Panc1 (cell line): ENCODE results near the gene PLA2G1B. TPM values are rescaled to one million over a fixed set of nuclear protein-coding genes. Genes with fewer than 3 reads are reported as not detected.

Experiments
- ATAC-seq: fragments of 200-7000 bp; cut with Tn5 transposase; 2 replicates; pipeline ENCODE4 v1.9.1; 2020; ENCODE audit warnings: mild to moderate bottlenecking, moderate library complexity
- BruUV-seq: library from RNA; stranded (reverse); fragments of 400-500 nt; replicated peaks from 2 replicates; lab custom pipeline; 2021; lab: Mats Ljungman, UMichigan
- CTCF ChIA-PET: fragments of 300-600 bp; sonication (Branson Sonifier 250); formaldehyde crosslinking; loops from one replicate; lab custom pipeline; 2022; ENCODE audit warnings: antibody characterized with exemption; lab: Charles Lee
- POLR2A ChIA-PET: fragments of 300-600 bp; sonication (Branson Sonifier 250); formaldehyde crosslinking; loops from one replicate; lab custom pipeline; 2022; ENCODE audit warnings: antibody characterized with exemption; lab: Charles Lee
- DNase-seq: peaks from one replicate; pipeline ENCODE4 v3.0.0-alpha.2; 2010; ENCODE audit warnings: low read depth, low spot score
- H3K27ac ChIP-seq: 2 replicates; pipeline ENCODE4 v1.5.1; 2011; ENCODE audit warnings: mild to moderate bottlenecking, low read length, inconsistent platforms
- H3K27me3 ChIP-seq: fragments of 200-500 bp; sonication (Bioruptor generic); 2 replicates; pipeline ENCODE4 v1.6.0; 2014; ENCODE audit warnings: low read length, inconsistent platforms; ENCODE audit not compliant: control insufficient read depth, insufficient read depth
- H3K36me3 ChIP-seq: fragments of 200-500 bp; sonication (Bioruptor generic); 2 replicates; pipeline ENCODE4 v1.5.1; 2014; ENCODE audit warnings: inconsistent platforms, mild to moderate bottlenecking, low read length, moderate library complexity; ENCODE audit not compliant: control insufficient read depth, insufficient read depth
- H3K4me1 ChIP-seq: 2 replicates; pipeline ENCODE4 v1.5.1; 2011; ENCODE audit warnings: inconsistent platforms, mild to moderate bottlenecking, low read length, moderate library complexity; ENCODE audit not compliant: control insufficient read depth, insufficient read depth
- H3K4me3 ChIP-seq, 2 experiments: 2 replicates each; pipeline ENCODE4 v1.5.1; 2011 to 2012; ENCODE audit warnings: low read depth in 2 of 2, low read length in 2 of 2, mild to moderate bottlenecking in 2 of 2, inconsistent platforms in 1 of 2, moderate library complexity in 1 of 2
- H3K9me3 ChIP-seq: fragments of 200-500 bp; sonication (Bioruptor generic); 2 replicates; pipeline ENCODE4 v1.5.1; 2014; ENCODE audit warnings: low read depth, mild to moderate bottlenecking, inconsistent platforms, low read length, moderate library complexity; ENCODE audit not compliant: control insufficient read depth, insufficient read depth
- CTCF ChIP-seq: fragments of 450-650 bp; IDR thresholded peaks from 2 replicates; pipeline ENCODE4 v1.5.1; 2017; ENCODE audit warnings: mild to moderate bottlenecking
- POLR2AphosphoS5 ChIP-seq: IDR thresholded peaks from 2 replicates; pipeline ENCODE4 v1.6.1; 2012; ENCODE audit warnings: mild to moderate bottlenecking, low read depth, low read length, moderate library complexity
- SIN3A ChIP-seq: IDR thresholded peaks from 2 replicates; pipeline ENCODE4 v1.6.1; 2012; ENCODE audit warnings: low read depth, mild to moderate bottlenecking, low read length, moderate library complexity, borderline replicate concordance; ENCODE audit not compliant: insufficient read depth
- TCF7L2 ChIP-seq: IDR thresholded peaks from 2 replicates; pipeline ENCODE4 v1.6.1; 2011; ENCODE audit warnings: mild to moderate bottlenecking, low read depth, low read length, inconsistent platforms
- in situ Hi-C: cut with HindIII; loops from 2 replicates; pipeline ENCODE4 v1.10.0; 2016; ENCODE audit warnings: low sequenced_read_pairs, low pct_unique_long_range_greater_than_20kb
- intact Hi-C: fragments of 100-400 bp; cut with micrococcal nuclease; formaldehyde crosslinking; loops from one replicate; pipeline ENCODE4 v1.10.0; 2022; ENCODE audit not compliant: unreplicated experiment
- total RNA-seq: library from RNA; stranded (reverse); gene quantifications from one replicate; pipeline ENCODE4 v1.2.1, GENCODE V29; 2021; ENCODE audit not compliant: unreplicated experiment
- TF ChIP-seq, protein P1 (sequence below), 2 experiments: IDR thresholded peaks; 2 replicates each; pipeline ENCODE4 v1.6.1; 2011 to 2012; ENCODE audit warnings: low read depth in 2 of 2, control low read depth in 1 of 2, low read length in 1 of 2, mild to moderate bottlenecking in 1 of 2, moderate library complexity in 1 of 2; ENCODE audit not compliant: insufficient read depth in 1 of 2

The PLA2G1B gene
- total RNA-seq, 1 experiment from 2014 or later, result 0.69 TPM

GRCh38 chr12:120316798-120317223, 10.8 kb downstream of the PLA2G1B start:
- no peaks in the 10 kb centered on the region for H3K9me3 ChIP-seq
- no peaks in the 10 kb centered on the region for H3K27me3 ChIP-seq
- ChIA-PET POLR2A (interaction anchor here (0.6 kb wide), 1 partner anchor 120 kb away, joined by 13 read pairs; no protein-coding TSS in a partner anchor), CTCF (interaction anchor here (0.9 to 1.4 kb wide), 2 partner anchors 14 to 21 kb away, joined by 6 to 9 read pairs; partner anchors contain the start of gene SIRT4)
- peak overlapping the region; percentile 91 for H3K27ac ChIP-seq
- ATAC-seq, result no peak
- H3K4me3 ChIP-seq, result peak overlapping the region; percentile 68 to 77
- peaks cover 4% of the 10 kb centered on the region; the same call in 1 of the 2 replicates for H3K4me1 ChIP-seq
- in situ Hi-C loops (no loop called here), intact Hi-C loops (no loop called here)
- TF ChIP-seq SIN3A, result no peak
- no peak for TF ChIP-seq POLR2AphosphoS5
- TF ChIP-seq, protein P1, sequence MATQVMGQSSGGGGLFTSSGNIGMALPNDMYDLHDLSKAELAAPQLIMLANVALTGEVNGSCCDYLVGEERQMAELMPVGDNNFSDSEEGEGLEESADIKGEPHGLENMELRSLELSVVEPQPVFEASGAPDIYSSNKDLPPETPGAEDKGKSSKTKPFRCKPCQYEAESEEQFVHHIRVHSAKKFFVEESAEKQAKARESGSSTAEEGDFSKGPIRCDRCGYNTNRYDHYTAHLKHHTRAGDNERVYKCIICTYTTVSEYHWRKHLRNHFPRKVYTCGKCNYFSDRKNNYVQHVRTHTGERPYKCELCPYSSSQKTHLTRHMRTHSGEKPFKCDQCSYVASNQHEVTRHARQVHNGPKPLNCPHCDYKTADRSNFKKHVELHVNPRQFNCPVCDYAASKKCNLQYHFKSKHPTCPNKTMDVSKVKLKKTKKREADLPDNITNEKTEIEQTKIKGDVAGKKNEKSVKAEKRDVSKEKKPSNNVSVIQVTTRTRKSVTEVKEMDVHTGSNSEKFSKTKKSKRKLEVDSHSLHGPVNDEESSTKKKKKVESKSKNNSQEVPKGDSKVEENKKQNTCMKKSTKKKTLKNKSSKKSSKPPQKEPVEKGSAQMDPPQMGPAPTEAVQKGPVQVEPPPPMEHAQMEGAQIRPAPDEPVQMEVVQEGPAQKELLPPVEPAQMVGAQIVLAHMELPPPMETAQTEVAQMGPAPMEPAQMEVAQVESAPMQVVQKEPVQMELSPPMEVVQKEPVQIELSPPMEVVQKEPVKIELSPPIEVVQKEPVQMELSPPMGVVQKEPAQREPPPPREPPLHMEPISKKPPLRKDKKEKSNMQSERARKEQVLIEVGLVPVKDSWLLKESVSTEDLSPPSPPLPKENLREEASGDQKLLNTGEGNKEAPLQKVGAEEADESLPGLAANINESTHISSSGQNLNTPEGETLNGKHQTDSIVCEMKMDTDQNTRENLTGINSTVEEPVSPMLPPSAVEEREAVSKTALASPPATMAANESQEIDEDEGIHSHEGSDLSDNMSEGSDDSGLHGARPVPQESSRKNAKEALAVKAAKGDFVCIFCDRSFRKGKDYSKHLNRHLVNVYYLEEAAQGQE (IDR thresholded peaks at IDR 0.05; ENCODE audit: insufficient read depth in 1 of 2, low read depth in 2 of 2, low read length in 1 of 2), result no peak
- TF ChIP-seq CTCF, result no peak
- no peak for TF ChIP-seq TCF7L2
- TSS peak; percentile 99 for BruUV-seq
- H3K36me3 ChIP-seq, result no peaks in the 10 kb centered on the region
- DNase-seq, result no peak

DNA sequence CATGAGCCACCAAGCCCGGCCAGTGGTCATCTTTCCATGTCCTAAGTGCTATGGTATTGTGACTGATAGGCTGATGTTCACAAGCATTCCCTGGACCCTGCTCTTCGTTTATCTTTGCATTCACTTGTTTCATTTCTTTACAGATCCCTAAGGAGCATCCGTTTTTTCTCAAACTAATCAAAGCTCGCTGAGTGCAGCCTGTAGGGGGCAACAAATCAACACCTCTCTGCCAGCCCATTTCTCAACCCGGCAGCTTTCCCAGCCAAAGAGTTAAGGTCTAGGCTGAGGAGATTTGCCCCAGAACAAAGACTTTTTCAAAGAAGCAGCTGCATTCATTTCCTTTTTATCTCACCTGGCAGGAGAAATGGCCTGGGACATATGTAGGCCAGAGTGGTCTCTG, 13.4 kb downstream of the PLA2G1B start:
- ATAC-seq (no peak), DNase-seq (no peak)
- no peaks in the 10 kb centered on the region for H3K36me3 ChIP-seq
- H3K4me1 ChIP-seq, result peaks cover 4% of the 10 kb centered on the region; the same call in 1 of the 2 replicates
- intact Hi-C loops (no loop called here), in situ Hi-C loops (no loop called here)
- H3K9me3 ChIP-seq, result no peaks in the 10 kb centered on the region
- ChIA-PET CTCF (interaction anchor here (2.3 kb wide), 1 partner anchor 12 kb away, joined by 10 read pairs; the partner anchor contains the start of gene SIRT4), POLR2A (interaction anchor here (1.0 kb wide), 1 partner anchor 23 kb away, joined by 3 read pairs; no protein-coding TSS in a partner anchor)
- TSS peak; percentile 47 for BruUV-seq
- TF ChIP-seq TCF7L2 (no peak), SIN3A (no peak), CTCF (no peak; the same call in 1 of the 2 replicates), POLR2AphosphoS5 (no peak)
- TF ChIP-seq, protein P1 (IDR thresholded peaks at IDR 0.05; ENCODE audit: insufficient read depth in 1 of 2, low read depth in 2 of 2, low read length in 1 of 2), result no peak
- H3K4me3 ChIP-seq, result no peak overlapping the region
- no peaks in the 10 kb centered on the region for H3K27me3 ChIP-seq
- no peak overlapping the region for H3K27ac ChIP-seq
